AG04449 (cell line): ENCODE results near the gene LBHD2.
A peak's percentile ranks its signal among the peaks of the same experiment; 100 is the strongest.

Source experiments
- CTCF ChIA-PET: fragments of 350-600 bp; formaldehyde crosslinking; extraction: SDS; loops from one replicate; lab custom pipeline; 2021; ENCODE audit warnings: antibody characterized with exemption; lab: Yijun Ruan, JAX
- POLR2A ChIA-PET: fragments of 400-600, 350-600 bp; formaldehyde crosslinking; extraction: SDS; loops from one replicate; lab custom pipeline; 2020; ENCODE audit warnings: antibody characterized with exemption, inconsistent platforms; lab: Yijun Ruan, JAX
- DNase-seq: peaks from one replicate; pipeline ENCODE4 v3.0.0-alpha.2; 2010; ENCODE audit warnings: low read depth, low spot score
- H3K4me3 ChIP-seq: 2 replicates; pipeline ENCODE4 v1.5.1; 2011; ENCODE audit warnings: low read depth, mild to moderate bottlenecking, control low read depth, low read length
- CTCF ChIP-seq: IDR thresholded peaks from one replicate; pipeline ENCODE4 v1.5.1; 2011; ENCODE audit warnings: mild to moderate bottlenecking, moderate library complexity, low read length, control low read depth, inconsistent platforms; ENCODE audit not compliant: insufficient read depth; ENCODE audit errors: missing control alignments

LBHD2 gene

GRCh38 chr14:103091883-103092222, 7.8 kb downstream of the LBHD2 start:
- POLR2A ChIA-PET = no interaction called here
- CTCF ChIA-PET = interaction anchor here (1.0 to 3.2 kb wide), 6 partner anchors 9 to 398 kb away, joined by 3 to 20 read pairs (median 4); no protein-coding TSS in a partner anchor
- peak overlapping the region; percentile 20; the same call in 1 of the 2 replicates for H3K4me3 ChIP-seq
- no peak for TF ChIP-seq CTCF
- no peak for DNase-seq

- ChIA-PET POLR2A (no interaction called here), CTCF (interaction anchor here (1.3 to 3.9 kb wide), 2 partner anchors 9 to 11 kb away, joined by 3 to 44 read pairs; no protein-coding TSS in a partner anchor)
- no peak overlapping the region for H3K4me3 ChIP-seq
- TF ChIP-seq CTCF = no peak
- DNase-seq = no peak
Observed at GRCh38 chr14:103093856-103094405, 9.9 kb downstream of the LBHD2 start.

DNA sequence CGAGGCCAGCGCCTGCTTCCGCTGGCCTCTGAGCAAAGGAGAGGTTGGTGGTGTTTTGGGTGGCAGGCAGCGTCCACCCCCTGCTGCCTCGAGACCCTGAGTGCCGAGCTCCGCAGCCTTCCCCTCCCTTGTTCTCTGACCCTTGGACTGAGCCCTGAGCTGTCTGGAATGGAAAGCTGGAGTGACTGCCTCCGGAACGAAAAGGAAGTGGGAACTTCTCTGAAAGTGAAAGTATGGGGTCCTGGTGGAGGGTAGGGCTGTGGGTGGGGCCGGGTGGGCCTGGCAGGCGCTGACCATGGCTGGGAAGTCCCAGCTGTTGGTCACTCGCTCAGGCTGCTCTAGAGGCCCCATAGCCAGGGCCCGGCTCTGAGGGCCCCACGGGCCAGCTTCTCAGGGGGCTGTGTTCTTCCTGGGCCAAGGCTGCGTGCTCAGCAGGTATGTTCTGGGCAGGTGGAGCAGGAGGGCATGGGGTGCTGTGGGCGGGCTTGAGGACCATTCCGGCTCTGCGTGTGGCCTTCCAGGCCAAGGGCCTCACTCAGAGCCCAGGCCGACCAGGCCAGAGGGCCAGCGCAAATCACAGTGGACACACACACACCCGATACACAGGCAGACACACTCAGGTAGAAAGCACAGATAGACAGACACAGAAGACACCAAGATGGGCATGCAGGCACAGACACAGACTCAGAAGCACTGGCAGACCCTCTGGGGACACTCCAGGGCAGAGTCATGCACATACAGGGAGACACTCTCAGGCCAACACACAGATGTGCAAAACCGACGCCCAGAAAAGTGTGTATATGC, 10.6 kb downstream of the LBHD2 start, which contains the start of gene EXOC3L4:
EXOC3L4 (plus strand) TSS at position 320 of the 804 bp plus-strand sequence. CDS start 5,495 bp downstream, outside the sequence.
- ChIA-PET CTCF (interaction anchor here (1.3 to 3.9 kb wide), 2 partner anchors 9 to 11 kb away, joined by 3 to 44 read pairs; no protein-coding TSS in a partner anchor), POLR2A (no interaction called here)
- DNase-seq = no peak
- TF ChIP-seq CTCF = no peak
- H3K4me3 ChIP-seq = no peak within 1 kb of the TSS

DNA sequence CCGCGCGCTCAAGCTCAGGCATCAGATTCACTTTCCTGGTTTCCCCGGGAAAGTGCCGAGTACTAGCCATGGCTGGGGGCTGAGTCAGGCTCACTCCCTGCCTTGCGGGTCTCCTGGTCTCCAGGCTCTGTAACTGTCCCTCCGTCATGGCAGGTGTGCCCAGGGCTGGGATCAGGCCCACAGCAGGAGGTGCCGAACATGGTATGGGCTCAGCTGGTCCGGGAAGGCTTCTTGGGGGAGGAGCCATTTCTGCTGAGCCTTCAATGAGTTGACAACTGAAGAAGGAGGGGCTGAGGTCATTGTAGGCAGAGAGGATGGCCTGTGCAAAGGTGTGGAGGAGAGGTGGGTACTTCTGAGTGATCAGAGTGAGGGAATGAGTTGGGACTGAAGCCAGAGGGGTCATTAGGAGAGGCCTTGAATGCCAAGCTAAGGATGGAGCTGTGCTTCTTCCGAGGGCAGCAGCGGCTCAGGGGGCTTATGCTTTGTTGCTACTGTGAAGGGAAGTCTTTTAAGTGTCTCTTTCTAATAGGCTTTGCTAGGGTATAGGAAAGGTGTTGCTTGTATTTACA, 11.3 kb downstream of the LBHD2 start:
- DNase-seq = no peak
- ChIA-PET CTCF (interaction anchor here (0.9 to 3.9 kb wide), 5 partner anchors 9 to 197 kb away, joined by 3 to 44 read pairs (median 5); no protein-coding TSS in a partner anchor), POLR2A (no interaction called here)
- TF ChIP-seq CTCF = no peak
- no peak overlapping the region for H3K4me3 ChIP-seq

DNA sequence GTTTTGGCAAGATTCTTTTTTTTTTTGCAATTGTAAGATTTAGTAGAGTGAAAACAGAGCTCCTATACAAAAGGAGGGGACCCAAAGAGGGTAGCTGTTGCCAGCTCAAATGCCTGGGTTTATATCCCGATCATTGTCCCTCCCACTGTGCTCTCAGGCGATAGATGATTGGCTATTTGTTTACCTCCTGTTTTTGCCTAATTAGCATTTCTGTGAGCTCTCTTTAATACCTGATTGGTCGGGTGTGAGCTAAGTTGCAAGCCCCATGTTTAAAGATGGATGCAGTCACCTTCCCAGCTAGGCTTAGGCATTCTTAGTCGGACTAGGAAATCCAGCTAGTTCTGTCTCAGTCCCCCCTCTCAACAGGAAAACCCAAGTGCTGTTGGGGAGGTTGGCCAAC, 12.4 kb downstream of the LBHD2 start:
- no peak overlapping the region for H3K4me3 ChIP-seq
- CTCF ChIA-PET = interaction anchor here (0.7 to 3.9 kb wide), 7 partner anchors 9 to 196 kb away, joined by 3 to 44 read pairs (median 5); no protein-coding TSS in a partner anchor
- no peak for TF ChIP-seq CTCF
- POLR2A ChIA-PET = no interaction called here
- DNase-seq = no peak
